H9 (cell line): Measurements from ENCODE around the gene HOXA4. TPM values are rescaled to one million over a fixed set of nuclear protein-coding genes. Genes with fewer than 3 reads are reported as not detected.
A peak's percentile ranks its signal among the peaks of the same experiment; 100 is the strongest.

Experiments
- DNase-seq: peaks from one replicate; pipeline ENCODE4 v3.0.0-alpha.2; 2017
- H2AFZ ChIP-seq: one replicate; pipeline ENCODE4 v1.6.1; 2013; ENCODE audit warnings: mild to moderate bottlenecking, low read length, control low read depth, moderate library complexity
- H2AK5ac ChIP-seq: 2 replicates; pipeline ENCODE4 v1.6.1; 2013; ENCODE audit warnings: low read length, control low read depth, mixed read lengths; ENCODE audit not compliant: insufficient read length
- H2BK120ac ChIP-seq: one replicate; pipeline ENCODE4 v1.6.1; 2013; ENCODE audit warnings: low read depth, mild to moderate bottlenecking, low read length, control low read depth, inconsistent platforms; ENCODE audit not compliant: poor library complexity, severe bottlenecking
- H2BK12ac ChIP-seq: 2 replicates; pipeline ENCODE4 v1.6.1; 2013; ENCODE audit warnings: low read length, control low read depth, mixed read lengths, low read depth; ENCODE audit not compliant: insufficient read length
- H2BK15ac ChIP-seq: 2 replicates; pipeline ENCODE4 v1.6.1; 2013; ENCODE audit warnings: low read depth, low read length, control low read depth
- H2BK20ac ChIP-seq: one replicate; pipeline ENCODE4 v1.6.1; 2013; ENCODE audit warnings: low read depth, mild to moderate bottlenecking, low read length, control low read depth, inconsistent platforms; ENCODE audit not compliant: poor library complexity, severe bottlenecking
- H2BK5ac ChIP-seq: 2 replicates; pipeline ENCODE4 v1.6.1; 2013; ENCODE audit warnings: low read length, control low read depth, mixed read lengths; ENCODE audit not compliant: insufficient read length
- H3K14ac ChIP-seq: 2 replicates; pipeline ENCODE4 v1.6.1; 2013; ENCODE audit warnings: low read length, control low read depth; ENCODE audit not compliant: insufficient read depth
- H3K18ac ChIP-seq: 2 replicates; pipeline ENCODE4 v1.6.1; 2013; ENCODE audit warnings: low read depth, mild to moderate bottlenecking, mixed read lengths, low read length, control low read depth; ENCODE audit not compliant: insufficient read length
- H3K23ac ChIP-seq: 2 replicates; pipeline ENCODE4 v1.6.1; 2013; ENCODE audit warnings: low read length, control low read depth, mixed read lengths, low read depth; ENCODE audit not compliant: insufficient read length
- H3K23me2 ChIP-seq: 2 replicates; pipeline ENCODE4 v1.6.1; 2013; ENCODE audit warnings: low read depth, mild to moderate bottlenecking, mixed read lengths, low read length, control low read depth; ENCODE audit not compliant: insufficient read length, poor library complexity, severe bottlenecking
- H3K27ac ChIP-seq: 2 replicates; pipeline ENCODE4 v1.5.1; 2013; ENCODE audit warnings: low read length, control low read depth, mixed read lengths, low read depth; ENCODE audit not compliant: insufficient read length
- H3K27me3 ChIP-seq: 2 replicates; pipeline ENCODE4 v1.6.1; 2013; ENCODE audit warnings: low read length, control low read depth, inconsistent platforms; ENCODE audit not compliant: insufficient read depth
- H3K4ac ChIP-seq: 2 replicates; pipeline ENCODE4 v1.6.1; 2013; ENCODE audit warnings: low read depth, mild to moderate bottlenecking, control low read depth, inconsistent platforms, low read length, moderate library complexity
- H3K4me1 ChIP-seq: 2 replicates; pipeline ENCODE4 v1.6.1; 2013; ENCODE audit warnings: low read length, control low read depth, inconsistent platforms; ENCODE audit not compliant: insufficient read depth
- H3K4me2 ChIP-seq: 2 replicates; pipeline ENCODE4 v1.6.1; 2013; ENCODE audit warnings: low read length, control low read depth, mixed read lengths; ENCODE audit not compliant: insufficient read length, insufficient read depth
- H3K56ac ChIP-seq: 2 replicates; pipeline ENCODE4 v1.6.1; 2013; ENCODE audit warnings: low read depth, mild to moderate bottlenecking, mixed read lengths, low read length, control low read depth; ENCODE audit not compliant: insufficient read length
- H3K79me1 ChIP-seq: 2 replicates; pipeline ENCODE4 v1.6.1; 2013; ENCODE audit warnings: low read depth, mild to moderate bottlenecking, moderate library complexity, low read length, control low read depth, inconsistent platforms; ENCODE audit not compliant: insufficient read depth, poor library complexity, severe bottlenecking
- H3K79me2 ChIP-seq: 2 replicates; pipeline ENCODE4 v1.6.1; 2013; ENCODE audit warnings: low read length, control low read depth, inconsistent platforms; ENCODE audit not compliant: insufficient read depth
- H3K9ac ChIP-seq: 2 replicates; pipeline ENCODE4 v1.6.1; 2013; ENCODE audit warnings: low read length, control low read depth, mixed read lengths; ENCODE audit not compliant: insufficient read length; ENCODE audit errors: extremely low read depth
- H3K9me3 ChIP-seq: one replicate; pipeline ENCODE4 v1.6.1; 2013; ENCODE audit warnings: low read depth, low read length, inconsistent platforms; ENCODE audit not compliant: control insufficient read depth
- H3T11ph ChIP-seq: one replicate; pipeline ENCODE4 v1.6.1; 2013; ENCODE audit warnings: mild to moderate bottlenecking, low read length, control low read depth, inconsistent platforms
- H4K20me1 ChIP-seq: one replicate; pipeline ENCODE4 v1.6.1; 2013; ENCODE audit not compliant: control insufficient read depth, insufficient read length, insufficient read depth
- H4K5ac ChIP-seq: 2 replicates; pipeline ENCODE4 v1.6.1; 2013; ENCODE audit warnings: low read depth, mild to moderate bottlenecking, mixed read lengths, low read length, control low read depth; ENCODE audit not compliant: insufficient read length
- H4K8ac ChIP-seq: replicated peaks from 2 replicates; pipeline ENCODE4 v1.6.1; 2013; ENCODE audit warnings: low read length, control low read depth, mixed read lengths, low read depth; ENCODE audit not compliant: insufficient read length
- H4K91ac ChIP-seq: 2 replicates; pipeline ENCODE4 v1.6.1; 2013; ENCODE audit warnings: low read depth, mild to moderate bottlenecking, moderate library complexity, mixed read lengths, low read length, control low read depth; ENCODE audit not compliant: insufficient read length
- H3K27ac Mint-ChIP-seq, 3 experiments: 2 replicates in 2 of 3; 3 replicates in 1 of 3; pipeline ENCODE4 v1.8.0; 2020 to 2021; ENCODE audit warnings: mixed read lengths in 3 of 3, mild to moderate bottlenecking in 1 of 3, moderate library complexity in 1 of 3
- H3K27me3 Mint-ChIP-seq: 2 replicates; pipeline ENCODE4 v1.8.0; 2021; ENCODE audit warnings: low read depth, mild to moderate bottlenecking, moderate library complexity, mixed read lengths
- H3K36me3 Mint-ChIP-seq, 3 experiments: 2 replicates in 2 of 3; 3 replicates in 1 of 3; pipeline ENCODE4 v1.8.0; 2020 to 2021; ENCODE audit warnings: low read depth in 3 of 3, mixed read lengths in 3 of 3; ENCODE audit not compliant: insufficient read depth in 1 of 3
- H3K4me1 Mint-ChIP-seq, 2 experiments: 2 replicates each; pipeline ENCODE4 v1.8.0; 2020; ENCODE audit warnings: mixed read lengths in 2 of 2
- H3K4me3 Mint-ChIP-seq, 2 experiments: 2 replicates in 1 of 2; 3 replicates in 1 of 2; pipeline ENCODE4 v1.8.0; 2020 to 2021; ENCODE audit warnings: mild to moderate bottlenecking in 2 of 2, mixed read lengths in 2 of 2, moderate library complexity in 1 of 2
- H3K9me3 Mint-ChIP-seq, 2 experiments: 2 replicates in 1 of 2; 3 replicates in 1 of 2; pipeline ENCODE4 v1.8.0; 2020; ENCODE audit warnings: mild to moderate bottlenecking in 2 of 2, mixed read lengths in 2 of 2, moderate library complexity in 1 of 2
- WGBS: extraction: QIAGEN DNeasy Blood & Tissue Kit; methylation state at CpG from one replicate; pipeline ENCODE4 v1.1.7; 2013; ENCODE audit warnings: missing lambda C conversion rate, low lambda C conversion rate, mixed read lengths; ENCODE audit not compliant: insufficient read length; ENCODE audit errors: extremely low coverage; 5-methylcytosine and 5-hydroxymethylcytosine counted together
- total RNA-seq: library from RNA; stranded (reverse); gene quantifications from 2 replicates; pipeline ENCODE4 v1.2.1, GENCODE V29; 2021
- TF ChIP-seq, protein P1 (sequence below): fragments of 200-600 bp; sonication (generic); conservative IDR thresholded peaks from 3 replicates; pipeline ENCODE4 v1.8.0; 2021; ENCODE audit warnings: antibody characterized with exemption, mild to moderate bottlenecking

HOXA4 gene
- total RNA-seq, 1 experiment from 2014 or later = not detected

DNA sequence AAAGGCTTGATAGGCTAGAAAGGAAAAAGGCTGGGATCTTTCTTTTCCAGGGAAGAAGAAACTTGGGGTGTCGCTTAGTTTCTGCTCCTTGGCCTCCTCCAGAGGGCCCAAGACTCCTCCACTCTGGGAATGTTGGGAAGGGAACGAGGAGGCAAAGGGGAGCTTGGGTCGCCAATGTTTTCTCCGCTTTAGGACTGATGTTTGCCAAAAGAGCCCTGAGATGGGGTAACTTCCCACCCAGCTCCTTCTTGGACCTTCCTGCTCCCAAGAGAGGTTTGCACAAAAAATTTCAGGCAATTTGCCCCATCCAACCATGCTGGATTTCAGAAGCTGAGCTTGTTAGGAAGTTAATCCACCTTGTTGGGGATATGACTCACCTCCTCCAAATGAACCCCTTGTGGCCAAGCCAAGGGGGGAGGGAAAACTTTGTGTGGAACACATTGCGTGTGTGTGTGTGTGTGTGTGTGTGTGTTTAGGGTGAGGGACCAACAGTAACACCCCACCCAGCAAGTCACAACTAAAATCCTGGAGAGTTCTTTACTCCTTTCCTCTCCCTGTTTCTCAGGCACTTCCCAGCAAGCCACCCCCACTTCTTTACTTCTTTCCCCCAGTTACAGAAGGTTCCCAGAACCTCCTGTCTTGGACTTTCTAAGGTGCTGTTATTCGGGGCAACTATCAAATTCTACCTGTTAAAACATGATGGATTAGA is 19.4 kb downstream of the HOXA4 start:
- Histone ChIP-seq H3K9ac (no peak overlapping the region), H3K27me3 (peaks cover 96% of the 10 kb centered on the region), H2AK5ac (no peak overlapping the region), H3K14ac (no peak overlapping the region), H3K27ac (no peak overlapping the region), H4K20me1 (peaks cover 2% of the 10 kb centered on the region), H3K23me2 (peaks cover 3% of the 10 kb centered on the region), H2BK20ac (no peak overlapping the region), H2BK5ac (no peak overlapping the region), H3K23ac (no peak overlapping the region), H3K4me2 (peak overlapping the region; percentile 37), H4K8ac (no peak overlapping the region), H3K79me2 (no peaks in the 10 kb centered on the region), H3K18ac (no peak overlapping the region), H2AFZ (no peak overlapping the region), H4K91ac (no peak overlapping the region), H3K56ac (no peak overlapping the region), H2BK120ac (no peak overlapping the region), H3K4me1 (no peaks in the 10 kb centered on the region), H4K5ac (no peak overlapping the region), H3K79me1 (no peaks in the 10 kb centered on the region), H3T11ph (no peak overlapping the region), H2BK12ac (no peak overlapping the region), H2BK15ac (no peak overlapping the region), H3K9me3 (no peaks in the 10 kb centered on the region), H3K4ac (no peak overlapping the region)
- Mint-ChIP-seq H3K36me3 (no peaks in the 10 kb centered on the region; a peak in 1 of 7 replicates), H3K27ac (no peak overlapping the region), H3K9me3 (peaks cover 0 to 3% of the 10 kb centered on the region in 2 experiments; a peak in 3 of 5 replicates), H3K4me3 (peak overlapping the region; percentile 31 to 71; a peak in 4 of 5 replicates), H3K4me1 (peaks cover 10 to 20% of the 10 kb centered on the region in 2 experiments), H3K27me3 (peaks cover 98% of the 10 kb centered on the region)
- WGBS = no CpG with 5 or more reads among the region's 6 CpGs
- no peak for DNase-seq
- TF ChIP-seq, protein P1, sequence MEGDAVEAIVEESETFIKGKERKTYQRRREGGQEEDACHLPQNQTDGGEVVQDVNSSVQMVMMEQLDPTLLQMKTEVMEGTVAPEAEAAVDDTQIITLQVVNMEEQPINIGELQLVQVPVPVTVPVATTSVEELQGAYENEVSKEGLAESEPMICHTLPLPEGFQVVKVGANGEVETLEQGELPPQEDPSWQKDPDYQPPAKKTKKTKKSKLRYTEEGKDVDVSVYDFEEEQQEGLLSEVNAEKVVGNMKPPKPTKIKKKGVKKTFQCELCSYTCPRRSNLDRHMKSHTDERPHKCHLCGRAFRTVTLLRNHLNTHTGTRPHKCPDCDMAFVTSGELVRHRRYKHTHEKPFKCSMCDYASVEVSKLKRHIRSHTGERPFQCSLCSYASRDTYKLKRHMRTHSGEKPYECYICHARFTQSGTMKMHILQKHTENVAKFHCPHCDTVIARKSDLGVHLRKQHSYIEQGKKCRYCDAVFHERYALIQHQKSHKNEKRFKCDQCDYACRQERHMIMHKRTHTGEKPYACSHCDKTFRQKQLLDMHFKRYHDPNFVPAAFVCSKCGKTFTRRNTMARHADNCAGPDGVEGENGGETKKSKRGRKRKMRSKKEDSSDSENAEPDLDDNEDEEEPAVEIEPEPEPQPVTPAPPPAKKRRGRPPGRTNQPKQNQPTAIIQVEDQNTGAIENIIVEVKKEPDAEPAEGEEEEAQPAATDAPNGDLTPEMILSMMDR = no peak
